Activated T-cell treated with anti-CD3 and anti-CD28 coated beads, Interleukin-2, amount 50 U/mL, for 4 hours (primary cell): ENCODE results near the gene RAD54L. TPM values are rescaled to one million over a fixed set of nuclear protein-coding genes. Genes with fewer than 3 reads are reported as not detected.
"Not testable (repeated sequence)": the region's sequence is repeated elsewhere in the genome, so short reads cannot be mapped to it uniquely, and the experiment has no call there.

Experiments used
- ATAC-seq, 2 donors: fragments of 200-7000 bp; cut with Tn5 transposase; one replicate each; pipeline ENCODE4 v1.10.0; 2021
- DNase-seq: peaks from one replicate; pipeline ENCODE4 v3.0.0-alpha.2; 2020
- H3K27me3 Mint-ChIP-seq: one replicate; pipeline ENCODE4 v1.8.0; 2021; ENCODE audit warnings: low read depth, mixed read lengths
- H3K36me3 Mint-ChIP-seq: one replicate; pipeline ENCODE4 v1.8.0; 2022; ENCODE audit warnings: mixed read lengths; ENCODE audit not compliant: insufficient read depth
- H3K4me1 Mint-ChIP-seq: one replicate; pipeline ENCODE4 v1.8.0; 2021; ENCODE audit warnings: low read depth, mixed read lengths
- H3K4me3 Mint-ChIP-seq: one replicate; pipeline ENCODE4 v1.8.0; 2021; ENCODE audit warnings: mild to moderate bottlenecking, moderate library complexity, mixed read lengths
- H3K9me3 Mint-ChIP-seq: one replicate; pipeline ENCODE4 v1.8.0; 2021; ENCODE audit warnings: mixed read lengths
- total RNA-seq, 3 donors: library from RNA; stranded (reverse); gene quantifications; one replicate each; pipeline ENCODE4 v1.2.1, GENCODE V29; 2021

Gene RAD54L
- total RNA-seq, 3 donors from 2014 or later, result 24.5 to 32.8 (median 28.6) TPM

DNA sequence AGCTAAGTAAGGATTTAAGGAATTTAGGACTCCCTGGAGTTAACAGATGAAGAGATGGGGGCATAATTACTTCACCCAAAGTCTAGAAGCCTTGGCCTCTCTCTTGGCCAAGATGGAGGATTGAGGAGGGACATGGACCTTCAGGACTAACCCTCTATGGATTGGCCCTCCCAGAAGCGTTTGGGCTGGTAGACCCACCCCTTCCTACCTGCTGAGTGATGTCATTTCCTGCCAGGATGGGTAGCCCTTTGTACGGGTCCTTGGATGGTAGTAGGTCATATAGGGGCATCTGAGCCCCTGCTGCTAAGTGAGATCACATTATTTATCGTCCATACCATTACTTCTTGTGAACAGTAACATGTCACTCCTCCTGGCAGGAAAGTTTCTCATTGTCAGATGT is 26.8 kb upstream of the RAD54L start:
- H3K9me3 Mint-ChIP-seq, result no peaks in the 10 kb centered on the region
- DNase-seq (no peak), ATAC-seq (no peak)
- H3K36me3 Mint-ChIP-seq, result no peaks in the 10 kb centered on the region
- no peak overlapping the region for H3K4me3 Mint-ChIP-seq
- H3K27me3 Mint-ChIP-seq, result peaks cover 2% of the 10 kb centered on the region
- H3K4me1 Mint-ChIP-seq, result peaks cover 2% of the 10 kb centered on the region

- Mint-ChIP-seq H3K9me3 (no peaks in the 10 kb centered on the region), H3K27me3 (peaks cover 2% of the 10 kb centered on the region), H3K4me3 (no peak overlapping the region), H3K4me1 (peaks cover 2% of the 10 kb centered on the region), H3K36me3 (no peaks in the 10 kb centered on the region)
- ATAC-seq (no peak), DNase-seq (no peak)
These were observed 25.8 kb upstream of the RAD54L start for GRCh38 chr1:46221749-46222148.

- not testable (repeated sequence) for H3K9me3 Mint-ChIP-seq, H3K27me3 Mint-ChIP-seq, ATAC-seq, H3K36me3 Mint-ChIP-seq, DNase-seq, H3K4me3 Mint-ChIP-seq, H3K4me1 Mint-ChIP-seq
These were observed 24.5 kb upstream of the RAD54L start for GRCh38 chr1:46223055-46223454.

DNA sequence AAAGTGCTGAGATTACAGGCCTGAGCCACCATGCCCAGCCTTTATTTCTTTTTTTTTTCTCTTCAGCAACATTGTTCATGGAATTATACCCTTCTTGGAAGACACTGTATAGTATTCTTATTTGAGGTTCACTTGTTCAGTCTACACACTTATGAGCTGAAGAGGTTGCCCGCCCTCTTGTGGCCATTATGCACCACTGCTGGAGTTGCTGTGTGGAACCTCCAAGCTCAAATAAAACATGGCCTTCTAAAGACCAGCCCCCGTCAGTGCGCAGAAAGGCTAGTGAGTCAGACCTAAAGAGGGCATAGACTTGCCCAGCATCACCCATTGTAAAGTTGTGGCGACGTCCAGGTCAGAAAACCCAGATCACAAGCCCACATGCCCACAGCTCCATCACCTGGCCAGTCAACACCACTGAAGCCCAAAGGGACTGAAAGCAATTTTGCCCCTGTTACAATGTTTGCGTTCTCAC is 24.1 kb upstream of the RAD54L start:
- H3K9me3 Mint-ChIP-seq, result no peaks in the 10 kb centered on the region
- peak; percentile 98 for ATAC-seq

GRCh38 chr1:46224966-46225365 is 22.6 kb upstream of the RAD54L start:
- no peak for ATAC-seq
- Mint-ChIP-seq H3K4me1 (peaks cover 2% of the 10 kb centered on the region), H3K36me3 (no peaks in the 10 kb centered on the region), H3K4me3 (no peak overlapping the region), H3K27me3 (peaks cover 2% of the 10 kb centered on the region), H3K9me3 (no peaks in the 10 kb centered on the region)
- DNase-seq, result no peak

More for the DNA sequence above, 24.1 kb upstream of the RAD54L start:
- DNase-seq, result peak; percentile 45
- Mint-ChIP-seq H3K36me3 (no peaks in the 10 kb centered on the region), H3K27me3 (peaks cover 2% of the 10 kb centered on the region), H3K4me3 (no peak overlapping the region), H3K4me1 (peaks cover 2% of the 10 kb centered on the region)

DNA sequence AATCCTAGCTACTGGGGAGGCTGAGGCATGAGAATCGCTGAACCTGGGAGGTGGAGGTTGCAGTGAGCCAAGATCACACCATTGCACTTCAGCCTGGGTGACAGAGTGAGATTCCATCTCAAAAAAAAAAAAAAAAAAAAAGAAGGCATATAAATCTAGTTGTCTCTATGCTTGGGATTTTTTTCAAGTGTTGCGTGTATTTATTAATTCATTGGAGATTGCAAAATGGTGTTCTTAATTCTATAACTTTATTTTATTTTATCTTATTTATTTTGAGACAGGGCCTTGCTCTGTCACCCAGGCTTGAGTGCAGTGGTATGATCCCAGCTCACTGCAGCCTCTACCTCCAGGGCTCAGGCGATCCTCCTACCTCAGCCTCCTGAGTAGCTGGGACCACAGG is 16.3 kb upstream of the RAD54L start:
- H3K4me3 Mint-ChIP-seq, H3K9me3 Mint-ChIP-seq, H3K27me3 Mint-ChIP-seq, H3K4me1 Mint-ChIP-seq, DNase-seq, H3K36me3 Mint-ChIP-seq, ATAC-seq: not testable (repeated sequence)

- H3K36me3 Mint-ChIP-seq, result no peaks in the 10 kb centered on the region
These were observed 10.7 kb upstream of the RAD54L start for GRCh38 chr1:46236882-46237281.

GRCh38 chr1:46238865-46239264 is 8.7 kb upstream of the RAD54L start:
- not testable (repeated sequence) for H3K4me1 Mint-ChIP-seq, H3K4me3 Mint-ChIP-seq, H3K9me3 Mint-ChIP-seq, H3K27me3 Mint-ChIP-seq, H3K36me3 Mint-ChIP-seq, DNase-seq, ATAC-seq

More at GRCh38 chr1:46236882-46237281, 10.7 kb upstream of the RAD54L start:
- Mint-ChIP-seq H3K4me1 (no peaks in the 10 kb centered on the region), H3K9me3 (no peaks in the 10 kb centered on the region), H3K4me3 (no peak overlapping the region), H3K27me3 (peaks cover 5% of the 10 kb centered on the region)
- ATAC-seq (no peak), DNase-seq (no peak)

GRCh38 chr1:46241733-46242132 is 5.8 kb upstream of the RAD54L start:
- ATAC-seq, result not testable (repeated sequence)

GRCh38 chr1:46242918-46243317 is 4.6 kb upstream of the RAD54L start:
- Mint-ChIP-seq H3K27me3 (no peaks in the 10 kb centered on the region), H3K9me3 (no peaks in the 10 kb centered on the region)

More at GRCh38 chr1:46241733-46242132, 5.8 kb upstream of the RAD54L start:
- not testable (repeated sequence) for DNase-seq, H3K36me3 Mint-ChIP-seq, H3K27me3 Mint-ChIP-seq, H3K4me1 Mint-ChIP-seq, H3K4me3 Mint-ChIP-seq, H3K9me3 Mint-ChIP-seq

GRCh38 chr1:46243831-46244230 is 3.7 kb upstream of the RAD54L start:
- not testable (repeated sequence) for H3K9me3 Mint-ChIP-seq, H3K36me3 Mint-ChIP-seq, DNase-seq, H3K4me3 Mint-ChIP-seq, H3K27me3 Mint-ChIP-seq, ATAC-seq
- peaks cover 10% of the 10 kb centered on the region for H3K4me1 Mint-ChIP-seq

More at GRCh38 chr1:46242918-46243317, 4.6 kb upstream of the RAD54L start:
- Mint-ChIP-seq H3K4me1 (peaks cover 10% of the 10 kb centered on the region), H3K4me3 (no peak overlapping the region), H3K36me3 (no peaks in the 10 kb centered on the region)
- no peak for DNase-seq
- no peak for ATAC-seq

DNA sequence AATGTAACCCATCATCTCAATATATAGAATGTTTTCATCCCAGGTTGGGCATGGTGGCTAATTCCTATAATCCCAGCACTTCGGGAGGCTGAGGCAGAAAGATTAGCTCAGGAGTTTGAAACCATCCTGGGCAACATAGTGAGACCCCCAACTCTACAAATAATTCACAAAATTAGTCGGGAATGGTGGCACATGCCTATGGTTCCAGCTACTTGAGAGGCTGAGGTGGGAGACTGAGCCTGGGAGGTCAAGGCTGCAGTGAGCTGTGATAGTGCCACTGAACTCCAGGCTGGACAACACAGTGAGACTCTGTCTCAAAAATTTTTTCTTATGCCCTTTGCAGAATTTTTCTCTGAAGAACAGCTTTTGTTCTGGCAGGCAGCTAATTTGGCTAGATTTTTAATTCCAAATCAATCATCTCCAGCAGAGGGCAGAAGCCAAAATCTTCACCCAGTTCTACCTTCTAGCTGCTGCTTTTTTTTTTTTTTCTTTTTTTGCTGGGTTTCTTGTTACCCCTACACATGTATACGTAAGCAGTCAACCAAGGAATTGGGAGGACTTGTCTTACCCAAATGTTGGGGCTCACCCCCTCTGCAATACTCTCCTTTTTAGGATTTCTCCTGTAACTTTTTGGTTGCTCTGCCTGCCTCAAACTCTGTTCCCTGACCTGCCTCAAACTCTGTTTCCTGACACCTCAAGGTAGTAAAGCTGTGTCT is 2.7 kb upstream of the RAD54L start:
- DNase-seq (no peak), ATAC-seq (no peak)
- H3K9me3 Mint-ChIP-seq, result no peaks in the 10 kb centered on the region
- H3K4me3 Mint-ChIP-seq, result peak overlapping the region; percentile 47
- H3K36me3 Mint-ChIP-seq, result no peaks in the 10 kb centered on the region
- no peaks in the 10 kb centered on the region for H3K27me3 Mint-ChIP-seq
- H3K4me1 Mint-ChIP-seq, result peaks cover 10% of the 10 kb centered on the region

GRCh38 chr1:46246136-46246535 is 1.4 kb upstream of the RAD54L start:
- Mint-ChIP-seq H3K4me3 (peak overlapping the region; percentile 92), H3K4me1 (peaks cover 10% of the 10 kb centered on the region)
- not testable (repeated sequence) for H3K27me3 Mint-ChIP-seq, H3K9me3 Mint-ChIP-seq, DNase-seq, H3K36me3 Mint-ChIP-seq, ATAC-seq

GRCh38 chr1:46246548-46247435 is 771 bp upstream of the RAD54L start:
- peak; percentile 53 for DNase-seq
- no peaks in the 10 kb centered on the region for H3K36me3 Mint-ChIP-seq
- H3K4me3 Mint-ChIP-seq, result peak overlapping the region; percentile 92
- H3K27me3 Mint-ChIP-seq, result no peaks in the 10 kb centered on the region
- H3K9me3 Mint-ChIP-seq, result no peaks in the 10 kb centered on the region
- peaks cover 10% of the 10 kb centered on the region for H3K4me1 Mint-ChIP-seq
- ATAC-seq, result peak; percentile 77
